CD4-positive, alpha-beta T cell treated with Interleukin-15 for 4 hours (primary cell): ENCODE results near the gene AK4.
"Not testable (repeated sequence)": the region's sequence is repeated elsewhere in the genome, so short reads cannot be mapped to it uniquely, and the experiment has no call there.

ENCODE experiments used
- DNase-seq: peaks from one replicate; pipeline ENCODE4 v3.0.0-alpha.2; 2020; ENCODE audit warnings: low spot score

The AK4 gene

DNA sequence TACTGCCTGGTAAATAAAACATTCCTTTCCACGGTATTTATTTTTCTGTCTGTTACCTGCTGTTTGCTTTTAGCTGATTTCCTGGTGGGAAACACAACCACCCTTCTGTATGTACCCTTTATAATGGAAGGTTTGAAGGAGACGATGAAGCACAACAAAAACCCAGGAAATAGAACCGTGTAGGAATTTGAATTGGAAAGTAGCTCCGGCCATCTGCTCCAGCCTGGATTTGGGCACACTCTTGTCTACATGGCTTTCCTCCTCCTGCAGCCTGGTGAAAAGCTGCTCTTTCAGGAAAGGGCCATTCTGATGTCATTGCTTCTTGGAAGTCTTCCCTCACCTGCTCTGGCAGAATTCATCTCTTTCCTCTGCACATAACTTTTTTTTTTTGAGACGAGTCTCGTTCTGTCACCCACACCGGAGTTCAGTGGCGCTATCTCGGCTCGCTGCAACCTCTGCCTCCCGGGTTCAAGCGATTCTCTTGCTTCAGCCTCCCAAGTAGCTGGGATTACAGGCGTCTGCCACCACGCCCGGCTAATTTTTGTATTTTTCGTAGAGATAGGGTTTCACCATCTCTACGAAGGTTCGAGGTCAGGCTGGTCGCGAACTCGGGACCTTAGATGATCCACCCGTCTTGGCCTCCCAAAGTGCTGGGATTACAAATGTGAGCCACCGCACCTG lies 2.7 kb downstream of the AK4 start:
- DNase-seq = no peak

DNA sequence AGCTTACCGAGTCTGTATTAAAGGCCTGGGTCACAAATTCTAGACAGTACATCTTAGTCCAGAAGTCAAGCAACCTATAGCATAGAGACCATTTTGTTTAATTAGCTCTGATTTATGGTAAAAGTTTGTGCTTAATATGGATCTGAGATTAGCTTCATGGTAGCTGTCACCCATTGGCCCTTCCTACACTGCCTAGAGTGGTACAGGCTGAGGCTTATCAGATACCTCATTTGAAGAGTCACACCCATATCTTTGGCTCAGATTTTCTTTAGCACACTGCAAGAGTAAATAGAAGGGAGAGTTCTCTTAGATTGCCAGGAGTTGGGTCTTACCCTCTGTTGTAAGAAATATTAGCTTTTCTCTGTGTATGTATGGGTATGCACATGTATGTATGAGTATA lies 3.6 kb downstream of the AK4 start:
- no peak for DNase-seq

DNA sequence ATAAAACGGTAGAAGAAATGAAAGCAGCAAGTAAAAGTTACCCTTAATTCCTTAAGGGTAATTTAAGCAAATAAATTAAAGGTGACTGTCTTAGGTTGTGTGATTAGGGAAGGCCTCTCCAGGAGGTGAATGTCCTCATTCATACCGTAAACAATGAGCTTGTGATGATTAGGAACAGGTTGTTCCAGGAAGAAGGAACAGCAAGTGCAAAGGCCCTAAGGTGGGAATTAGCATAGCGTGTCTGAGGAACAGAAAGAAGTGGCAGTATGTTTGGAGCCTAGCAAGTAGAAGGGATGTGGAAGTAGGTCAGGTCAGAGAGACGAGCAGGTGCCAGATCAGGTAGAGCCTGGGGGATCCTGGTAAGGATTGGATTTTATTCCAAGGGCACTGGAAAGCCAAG lies 5.6 kb downstream of the AK4 start:
- no peak for DNase-seq

DNA sequence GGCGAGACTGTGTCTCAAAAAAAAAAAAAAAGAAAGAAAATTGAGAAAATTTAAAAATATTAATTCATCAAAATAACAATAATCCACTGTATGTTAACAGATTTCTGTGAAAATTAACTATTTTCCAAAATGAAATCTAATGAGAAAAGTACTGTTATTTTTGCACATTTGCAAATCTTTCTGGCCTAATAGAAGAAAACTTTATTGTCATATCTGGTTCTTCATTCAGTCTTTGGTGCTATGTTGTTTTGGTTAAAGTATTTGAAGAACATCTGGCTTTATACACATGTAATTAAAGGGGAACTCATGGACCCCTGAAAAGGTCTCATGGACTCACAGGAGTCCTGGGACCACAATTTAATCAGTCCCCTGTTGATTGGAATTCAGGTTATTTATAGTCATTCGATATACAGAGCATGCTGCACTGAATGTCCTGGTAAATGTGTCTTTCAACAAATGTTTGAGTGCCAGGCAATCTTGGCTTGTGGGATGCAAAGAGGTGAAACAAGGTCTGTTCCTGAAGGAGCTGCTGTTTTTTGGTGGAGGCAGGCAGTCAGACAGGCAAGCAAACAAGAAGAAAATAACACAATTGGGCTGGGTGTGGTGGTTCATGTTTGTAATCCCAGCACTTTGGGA lies 9.0 kb downstream of the AK4 start:
- no peak for DNase-seq

- no peak for DNase-seq
Measured at GRCh38 chr1:65157546-65157941, 9.5 kb downstream of the AK4 start.

DNA sequence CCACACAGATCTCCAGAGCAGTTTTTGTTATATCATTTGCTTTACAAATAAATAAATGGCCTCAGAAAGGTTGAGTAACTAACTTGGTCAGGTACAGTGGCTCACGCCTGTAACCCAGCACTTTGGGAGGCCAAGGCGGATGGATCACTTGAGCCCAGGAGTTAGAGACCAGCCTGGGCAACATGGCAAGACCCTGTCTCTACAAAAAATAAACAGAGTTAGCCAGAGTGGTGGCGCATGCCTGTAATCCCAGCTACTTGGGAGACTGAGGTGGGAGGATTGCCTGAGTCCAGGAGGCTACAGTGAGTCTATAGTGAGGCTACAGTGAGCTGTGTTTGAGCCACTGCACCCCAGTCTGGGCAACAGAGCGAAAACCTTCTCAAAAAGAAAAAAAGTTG lies 11.3 kb downstream of the AK4 start:
- DNase-seq = not testable (repeated sequence)

DNA sequence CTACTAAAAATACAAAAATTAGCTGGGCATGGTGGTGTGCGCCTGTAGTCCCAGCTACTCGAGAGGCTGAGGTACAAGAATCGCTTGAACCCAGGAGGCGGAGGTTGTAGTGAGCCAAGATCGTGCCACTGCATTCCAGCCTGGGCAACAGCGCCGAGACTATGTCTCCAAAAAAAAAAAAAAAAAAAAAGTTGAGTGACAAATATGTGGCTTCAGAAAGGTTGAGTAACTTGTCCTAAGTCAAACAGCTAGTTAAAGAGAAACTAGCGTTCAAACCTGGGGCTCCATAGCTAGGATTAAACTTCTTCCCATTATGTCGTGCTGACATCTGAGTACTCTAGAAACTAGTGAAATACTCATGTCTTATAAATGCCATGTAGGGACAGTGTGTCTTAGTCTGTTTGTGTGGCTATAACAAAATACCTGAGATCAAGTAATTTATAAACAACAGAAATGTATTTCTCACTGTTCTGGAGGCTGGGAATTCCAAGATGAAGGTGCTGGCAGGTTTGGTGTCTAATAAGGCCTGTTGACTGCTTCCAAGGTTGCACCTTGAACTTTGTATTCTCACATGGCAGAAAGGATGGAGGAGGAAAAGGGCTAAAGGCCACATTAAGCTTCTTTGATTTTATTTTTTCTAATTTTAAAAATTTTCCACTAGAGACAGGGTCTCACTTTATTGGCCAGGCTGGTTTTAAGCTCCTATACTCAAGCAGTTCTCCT lies 12.0 kb downstream of the AK4 start:
- DNase-seq = no peak

DNA sequence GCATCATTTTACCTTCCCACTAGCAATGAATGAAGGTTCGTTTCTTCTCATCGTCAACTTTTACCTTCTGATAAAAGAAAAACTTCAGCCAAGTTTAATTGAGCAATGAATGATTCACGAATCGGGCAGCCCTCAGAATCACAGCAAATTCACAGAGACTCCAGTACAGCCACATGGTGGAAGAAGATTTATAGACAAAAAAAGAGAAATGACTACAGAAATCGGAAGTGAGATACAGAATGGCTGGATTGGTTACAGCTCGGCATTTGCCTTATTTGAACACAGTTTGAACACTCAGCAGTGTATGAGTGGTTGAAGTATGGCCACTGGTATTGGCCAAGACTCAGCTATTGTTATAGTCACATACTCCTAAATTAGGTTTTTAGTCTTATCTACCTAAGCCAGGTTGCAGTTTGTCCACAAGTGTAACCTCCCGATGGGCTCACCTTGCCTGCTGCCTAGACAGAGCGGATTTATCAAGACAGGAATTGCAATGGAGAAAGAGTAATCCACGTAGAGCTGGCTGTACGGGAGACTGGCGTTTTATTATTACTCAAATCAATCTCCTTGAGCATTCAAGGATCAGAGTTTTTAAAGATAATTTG lies 15.3 kb downstream of the AK4 start:
- no peak for DNase-seq

DNA sequence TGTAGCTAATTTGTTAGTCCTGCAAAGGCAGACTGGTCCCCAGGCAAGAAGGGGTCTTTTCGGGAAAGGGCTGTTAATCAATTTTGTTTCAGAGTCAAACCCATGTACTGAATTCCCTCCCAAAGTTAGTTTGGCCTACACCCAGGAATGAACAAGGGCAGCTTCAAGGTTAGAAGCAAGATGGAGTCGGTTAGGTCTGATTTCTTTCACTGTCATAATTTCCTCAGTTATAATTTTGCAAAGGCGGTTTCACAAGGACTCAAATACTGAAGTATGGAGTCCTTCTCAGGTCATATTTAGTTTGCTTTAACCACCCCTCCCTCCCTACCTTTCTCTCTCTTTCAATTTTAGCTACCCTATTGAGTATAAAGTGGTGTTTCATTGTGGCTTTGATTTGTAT lies 16.1 kb downstream of the AK4 start:
- not testable (repeated sequence) for DNase-seq

- DNase-seq = no peak
Measured at GRCh38 chr1:65164633-65165032, 16.6 kb downstream of the AK4 start.

GRCh38 chr1:65165269-65165993 lies 17.4 kb downstream of the AK4 start:
- no peak for DNase-seq

DNA sequence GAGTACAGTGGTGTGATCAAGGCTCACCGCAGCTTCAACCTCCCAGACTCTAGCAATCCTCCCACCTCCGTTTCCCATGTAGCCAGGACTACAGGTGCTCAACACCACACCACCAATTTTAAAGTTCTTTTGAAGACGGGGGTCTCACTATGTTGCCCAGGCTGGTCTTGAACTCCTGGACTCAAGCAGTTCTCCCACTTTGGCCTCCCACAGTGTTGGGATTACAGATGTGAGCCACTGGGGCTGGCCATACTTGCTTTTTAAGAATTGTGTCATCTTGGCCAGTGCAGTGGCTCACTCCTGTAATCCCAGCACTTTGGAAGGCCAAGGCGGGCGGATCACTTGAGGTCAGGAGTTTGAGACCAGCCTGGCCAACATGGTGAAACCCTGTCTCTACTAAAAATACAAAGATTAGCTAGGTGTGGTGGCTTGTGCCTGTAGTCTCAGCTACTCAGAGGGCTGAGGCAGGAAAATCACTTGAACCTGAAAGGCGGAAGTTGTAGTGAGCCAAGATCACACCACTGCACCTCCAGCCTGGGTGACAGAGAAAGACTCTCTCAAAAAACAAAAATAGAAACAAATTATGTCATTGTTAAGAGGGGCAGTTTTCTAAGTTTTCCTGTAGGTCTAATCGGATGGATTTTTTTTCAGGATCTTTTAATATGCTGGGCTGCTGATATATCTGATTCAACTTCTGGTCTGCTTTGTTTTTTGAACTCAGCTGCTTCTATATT lies 18.7 kb downstream of the AK4 start:
- no peak for DNase-seq

DNA sequence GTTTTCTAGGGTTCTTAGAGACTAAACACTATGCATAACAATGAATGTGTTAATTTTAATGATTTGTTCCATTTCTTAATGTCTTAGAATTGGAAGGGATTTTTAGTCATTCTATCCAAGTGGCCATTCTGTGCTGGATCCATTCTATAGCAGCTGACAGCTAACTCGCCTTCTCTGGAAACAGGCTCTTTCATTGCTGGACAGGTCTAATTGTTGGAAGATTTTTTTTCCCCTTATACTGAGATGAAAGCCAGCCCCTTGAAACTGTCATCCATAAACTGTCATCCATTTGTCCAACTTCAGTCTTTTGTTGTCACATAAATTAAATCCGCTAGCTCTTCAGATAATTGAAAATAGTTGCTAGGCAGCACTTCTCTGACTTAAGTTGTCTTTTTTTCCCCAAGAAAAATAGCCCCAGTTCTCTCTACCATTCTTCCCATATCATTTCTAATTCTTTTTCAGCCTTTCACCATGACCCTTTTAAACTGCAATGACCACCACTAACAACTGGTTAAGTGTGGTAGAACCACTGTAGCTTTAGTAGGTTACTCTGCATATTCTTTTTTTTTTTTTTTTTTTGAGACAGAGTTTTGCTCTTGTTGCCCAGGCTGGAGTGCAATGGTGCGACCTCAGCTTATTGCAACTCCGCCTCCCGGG lies 19.7 kb downstream of the AK4 start:
- no peak for DNase-seq

- no peak for DNase-seq
Measured at GRCh38 chr1:65168867-65169266, 20.9 kb downstream of the AK4 start.

- no peak for DNase-seq
Measured at GRCh38 chr1:65170511-65171142, 22.6 kb downstream of the AK4 start.

- DNase-seq = no peak
Measured at GRCh38 chr1:65172936-65173690, 25.1 kb downstream of the AK4 start.

- no peak for DNase-seq
Measured at GRCh38 chr1:65174585-65174984, 26.6 kb downstream of the AK4 start.

- DNase-seq = no peak
Measured at GRCh38 chr1:65175171-65176055, 27.4 kb downstream of the AK4 start.

DNA sequence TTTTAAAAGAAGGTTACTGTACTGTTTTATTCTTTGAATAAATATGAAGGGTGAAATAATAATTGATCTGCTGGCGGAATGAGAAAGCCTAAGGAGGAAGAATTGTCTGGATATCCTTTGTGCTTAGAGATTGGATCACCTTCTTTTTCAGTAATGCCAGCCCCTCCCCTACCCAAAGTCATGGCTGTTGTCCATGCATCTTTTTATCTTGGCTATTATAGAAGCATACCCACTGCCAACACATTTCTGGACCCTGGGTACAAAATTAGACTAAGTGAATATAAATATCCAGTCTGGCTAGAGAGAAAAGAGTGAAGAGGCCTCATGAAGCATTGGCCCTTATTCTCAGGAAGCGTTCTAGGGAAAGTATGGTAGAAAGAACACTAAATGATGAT lies 28.1 kb downstream of the AK4 start:
- no peak for DNase-seq
